B cell (primary cell): ENCODE results near the gene DHDDS. TPM values are rescaled to one million over a fixed set of nuclear protein-coding genes. Genes with fewer than 3 reads are reported as not detected.

ENCODE experiments used
- ATAC-seq: fragments of 200-7000 bp; cut with Tn5 transposase; one replicate; pipeline ENCODE4 v1.10.0; 2021; ENCODE audit warnings: low read depth, mild to moderate bottlenecking, moderate number of reproducible peaks, moderate library complexity
- CTCF ChIA-PET: fragments of 350-600 bp; sonication (Branson Sonifier 250); formaldehyde crosslinking; loops from one replicate; lab custom pipeline; 2021; ENCODE audit warnings: antibody characterized with exemption, inconsistent platforms; lab: Charles Lee
- POLR2A ChIA-PET: fragments of 350-600 bp; sonication (Branson Sonifier 250); formaldehyde crosslinking; loops from one replicate; lab custom pipeline; 2021; ENCODE audit warnings: antibody characterized with exemption; lab: Charles Lee
- DNase-seq: peaks from one replicate; pipeline ENCODE4 v3.0.0; 2013
- H2AFZ ChIP-seq: 2 replicates; pipeline ENCODE4 v1.6.1; 2012; ENCODE audit warnings: mild to moderate bottlenecking, low read depth, low read length; ENCODE audit not compliant: insufficient read depth, poor library complexity, severe bottlenecking
- H3K27ac ChIP-seq, 2 donors: 1 replicate in 1 of 2; 2 replicates in 1 of 2; pipeline ENCODE4 v1.5.1; 2012 to 2013; ENCODE audit warnings: low read length in 2 of 2, mild to moderate bottlenecking in 2 of 2, moderate library complexity in 1 of 2
- H3K27me3 ChIP-seq, 4 experiments: fragments of 200-600 bp in 1 of 4; sonication (generic) in 1 of 4; replicated peaks in 1 of 4; 1 replicate in 2 of 4; 2 replicates in 2 of 4; pipeline versions ENCODE4 v1.6.1 to v1.7.0; 2013 to 2016; ENCODE audit warnings: low read length in 3 of 4, mild to moderate bottlenecking in 2 of 4, mixed read lengths in 1 of 4, moderate library complexity in 1 of 4; ENCODE audit not compliant: insufficient read depth in 4 of 4, control insufficient read depth in 3 of 4; ENCODE audit errors: control extremely low read depth in 1 of 4
- H3K36me3 ChIP-seq, 2 experiments: replicated peaks in 1 of 2; 1 replicate in 1 of 2; 2 replicates in 1 of 2; pipeline versions ENCODE4 v1.6.1 to v1.7.1; 2013; ENCODE audit warnings: low read length in 1 of 2; ENCODE audit not compliant: insufficient read depth in 2 of 2, control insufficient read depth in 1 of 2; ENCODE audit errors: control extremely low read depth in 1 of 2, extremely low read depth in 1 of 2
- H3K4me1 ChIP-seq, 2 donors: fragments of 200-600 bp in 1 of 2; sonication (generic) in 1 of 2; 1 replicate in 1 of 2; 2 replicates in 1 of 2; pipeline versions ENCODE4 v1.5.1 to v1.6.1; 2013 to 2017; ENCODE audit warnings: low read length in 2 of 2; ENCODE audit not compliant: control insufficient read depth in 2 of 2, insufficient read depth in 2 of 2
- H3K4me2 ChIP-seq: replicated peaks from 2 replicates; pipeline ENCODE3; 2012; ENCODE audit warnings: mild to moderate bottlenecking, low read depth, low read length; ENCODE audit not compliant: poor library complexity, severe bottlenecking
- H3K4me3 ChIP-seq, 5 experiments: fragments of 200-600 bp in 1 of 5; sonication (generic) in 1 of 5; 1 replicate in 3 of 5; 2 replicates in 2 of 5; pipeline versions ENCODE4 v1.5.1 to v1.7.0; 2011 to 2016; ENCODE audit warnings: low read length in 4 of 5, mild to moderate bottlenecking in 4 of 5, low read depth in 2 of 5, control low read depth in 1 of 5, moderate library complexity in 1 of 5; ENCODE audit not compliant: insufficient read depth in 1 of 5; ENCODE audit errors: control extremely low read depth in 1 of 5, extremely low read depth in 1 of 5
- H3K79me2 ChIP-seq: fragments of 200-600 bp; sonication (generic); one replicate; pipeline ENCODE4 v1.6.0; 2016; ENCODE audit warnings: low read length; ENCODE audit not compliant: control insufficient read depth, insufficient read depth
- H3K9ac ChIP-seq: fragments of 200-600 bp; sonication (generic); 2 replicates; pipeline ENCODE4 v1.6.1; 2017; ENCODE audit warnings: mild to moderate bottlenecking, low read length, moderate library complexity
- H3K9me3 ChIP-seq, 3 donors: one replicate each; pipeline versions ENCODE4 v1.6.1 to v1.7.1; 2013; ENCODE audit warnings: low read length in 2 of 3; ENCODE audit not compliant: control insufficient read depth in 2 of 3, insufficient read depth in 1 of 3; ENCODE audit errors: control extremely low read depth in 1 of 3
- H4K20me1 ChIP-seq: 2 replicates; pipeline ENCODE4 v1.6.0; 2012; ENCODE audit warnings: mild to moderate bottlenecking, low read length; ENCODE audit not compliant: insufficient read depth, control insufficient read depth, poor library complexity, severe bottlenecking
- H3K27ac Mint-ChIP-seq: one replicate; pipeline ENCODE4 v1.8.0; 2021; ENCODE audit warnings: mixed read lengths
- H3K27me3 Mint-ChIP-seq: one replicate; pipeline ENCODE4 v1.8.0; 2021; ENCODE audit warnings: mixed read lengths
- H3K4me1 Mint-ChIP-seq: one replicate; pipeline ENCODE4 v1.8.0; 2021; ENCODE audit warnings: mixed read lengths
- H3K4me3 Mint-ChIP-seq: one replicate; pipeline ENCODE4 v1.8.0; 2021; ENCODE audit warnings: mixed read lengths
- H3K9me3 Mint-ChIP-seq: one replicate; pipeline ENCODE4 v1.8.0; 2022; ENCODE audit warnings: mixed read lengths; ENCODE audit not compliant: insufficient read depth
- CTCF ChIP-seq: fragments of 200-600 bp; IDR thresholded peaks from one replicate; pipeline ENCODE4 v1.8.0; 2022; ENCODE audit warnings: antibody characterized with exemption, mild to moderate bottlenecking
- EZH2 ChIP-seq: IDR thresholded peaks from 2 replicates; pipeline ENCODE4 v1.6.1; 2012; ENCODE audit warnings: borderline replicate concordance, low read depth, mild to moderate bottlenecking, moderate library complexity, low read length; ENCODE audit not compliant: insufficient read depth, poor library complexity, severe bottlenecking
- WGBS: methylation state at CpG from one replicate; pipeline ENCODE4 v1.1.5; 2013; ENCODE audit warnings: missing lambda C conversion rate; ENCODE audit not compliant: insufficient coverage; 5-methylcytosine and 5-hydroxymethylcytosine counted together
- intact Hi-C: fragments of 100-400 bp; cut with micrococcal nuclease; formaldehyde crosslinking; loops from one replicate; pipeline ENCODE4 v1.10.0; 2022
- polyA plus RNA-seq: library from polyadenylated mRNA; depleted of rRNA; stranded (reverse); fragments of >200 nt; gene quantifications from 2 replicates; pipeline ENCODE4 v1.2.3, GENCODE V29; 2012
- total RNA-seq, 2 donors: library from RNA; stranded (reverse); fragments of 120-200 nt in 1 of 2; gene quantifications; 1 replicate in 1 of 2; 2 replicates in 1 of 2; pipeline versions ENCODE4 v1.2.3 to v1.2.4, GENCODE V29; 2013 to 2022

DHDDS gene
- total and polyA plus RNA-seq, 2 donors (not counting 1 experiment from before 2014, with no cell fraction given): 20.4 to 54.2 TPM

GRCh38 chr1:26474818-26475217, 42.7 kb downstream of the DHDDS start:
- Mint-ChIP-seq H3K27ac (peak overlapping the region; percentile 83), H3K4me1 (peaks cover 64% of the 10 kb centered on the region), H3K27me3 (no peaks in the 10 kb centered on the region), H3K4me3 (peak overlapping the region; percentile 60), H3K9me3 (no peaks in the 10 kb centered on the region)
- Histone ChIP-seq H3K4me3 (no peak overlapping the region), H3K27me3 (no peaks in the 10 kb centered on the region), H4K20me1 (peaks cover 62% of the 10 kb centered on the region), H3K9ac (no peak overlapping the region), H2AFZ (no peak overlapping the region), H3K36me3 (peaks cover 8 to 47% of the 10 kb centered on the region in 2 experiments), H3K4me1 (peaks cover 35% of the 10 kb centered on the region in 2 donors), H3K27ac (peak overlapping the region in 1 of 2 donors; percentile 98), H3K9me3 (no peaks in the 10 kb centered on the region), H3K79me2 (peaks cover 25% of the 10 kb centered on the region), H3K4me2 (no peak overlapping the region)
- ATAC-seq: no peak
- CTCF ChIA-PET: interaction anchor here (3.1 kb wide), 1 partner anchor 26 kb away, joined by 13 read pairs; no protein-coding TSS in a partner anchor
- TF ChIP-seq CTCF: no peak
- no peak for TF ChIP-seq EZH2
- no peak for DNase-seq
- 100% methylated on average over 1 of the region's 1 CpG for WGBS
- POLR2A ChIA-PET: no interaction called here
- intact Hi-C loops: loop anchor here (5.0 to 10.0 kb wide), 4 partner anchors 158 to 430 kb away; partner anchors contain the start of genes CD52, GPATCH3 and PDIK1L

GRCh38 chr1:26475989-26476388, 43.9 kb downstream of the DHDDS start:
- no peak overlapping the region for H3K4me3 ChIP-seq
- WGBS: 89% methylated on average over 1 of the region's 3 CpGs
- peaks cover 9 to 47% of the 10 kb centered on the region in 2 experiments for H3K36me3 ChIP-seq
- H4K20me1 ChIP-seq: peaks cover 50% of the 10 kb centered on the region
- ChIA-PET POLR2A (no interaction called here), CTCF (no interaction called here)
- Mint-ChIP-seq H3K4me1 (peaks cover 52% of the 10 kb centered on the region), H3K27ac (peak overlapping the region; percentile 67), H3K27me3 (no peaks in the 10 kb centered on the region), H3K4me3 (no peak overlapping the region), H3K9me3 (no peaks in the 10 kb centered on the region)
- H3K9me3 ChIP-seq: no peaks in the 10 kb centered on the region
- TF ChIP-seq EZH2 (no peak), CTCF (no peak)
- H3K27me3 ChIP-seq: no peaks in the 10 kb centered on the region
- H3K27ac ChIP-seq: no peak overlapping the region
- peaks cover 25% of the 10 kb centered on the region for H3K79me2 ChIP-seq
- intact Hi-C loops: loop anchor here (10.0 kb wide), 1 partner anchor 429 kb away; the partner anchor contains the start of gene GPATCH3
- DNase-seq: no peak
- H3K9ac ChIP-seq: no peak overlapping the region
- no peak overlapping the region for H2AFZ ChIP-seq
- no peak for ATAC-seq
- no peak overlapping the region for H3K4me2 ChIP-seq
- H3K4me1 ChIP-seq: peaks cover 24 to 25% of the 10 kb centered on the region in 2 donors
